ENCODE data around the gene CCL17. TPM values are rescaled to one million over a fixed set of nuclear protein-coding genes. Genes with fewer than 3 reads are reported as not detected.

The CCL17 gene
- total and polyA plus RNA-seq, 10 of the 15 experiments (the other 5 are each of a cell fraction or from before 2014, with no cell fraction given) = 1.2 to 84.9 (median 34.2) TPM

GRCh38 chr16:57374067-57374534, 30.5 kb upstream of the CCL17 start:
- Histone ChIP-seq H3K4me2 (ENCODE audit: control insufficient read depth, insufficient read depth) (no peak overlapping the region), H3K79me2 (ENCODE audit: control insufficient read depth, insufficient read depth, low read length) (no peaks in the 10 kb centered on the region), H3K4me3 (no peak overlapping the region), H3K36me3 (ENCODE audit: control insufficient read depth in 2 of 2, insufficient read depth in 2 of 2, low read length in 1 of 2) (no peaks in the 10 kb centered on the region), H4K20me1 (ENCODE audit: control insufficient read depth, insufficient read depth) (no peaks in the 10 kb centered on the region), H3K9ac (ENCODE audit: control insufficient read depth, insufficient read depth, low read length) (no peak overlapping the region), H3K27me3 (replicated peaks in 1 of 2; ENCODE audit: control insufficient read depth in 2 of 2, insufficient read depth in 2 of 2, low read length in 1 of 2) (no peaks in the 10 kb centered on the region), H2AFZ (ENCODE audit: control insufficient read depth, low read depth, low read length) (no peak overlapping the region), H3K27ac (ENCODE audit: control insufficient read depth, insufficient read depth) (no peak overlapping the region), H3K9me3 (replicated peaks; ENCODE audit: control insufficient read depth, insufficient read depth, low read length) (no peaks in the 10 kb centered on the region), H3K4me1 (ENCODE audit: control insufficient read depth, insufficient read depth, low read length) (peaks cover 27% of the 10 kb centered on the region)
- ChIA-PET CTCF (interaction anchor here (0.7 to 3.5 kb wide), 9 partner anchors 14 to 72 kb away, joined by 3 to 30 read pairs (median 3); no protein-coding TSS in a partner anchor), RAD21 (ENCODE audit: unreplicated experiment) (interaction anchor here (0.5 to 5.3 kb wide), 9 partner anchors 14 to 71 kb away, joined by 3 to 41 read pairs (median 7); no protein-coding TSS in a partner anchor), POLR2A (interaction anchor here (1.1 to 4.7 kb wide), 4 partner anchors 9 to 167 kb away, joined by 3 to 28 read pairs (median 12); no protein-coding TSS in a partner anchor), SMC1A (ENCODE audit: uncharacterized antibody, unreplicated experiment) (interaction anchor here (0.6 to 7.0 kb wide), 7 partner anchors 10 to 71 kb away, joined by 3 to 55 read pairs (median 12); partner anchors contain the start of gene CCL17)
- in situ Hi-C loops (cut with MboI) (no loop called here), intact Hi-C loops (cut with micrococcal nuclease; ENCODE audit: unreplicated experiment) (no loop called here)
- WGBS (ENCODE audit: insufficient coverage, insufficient replicate concordance, low lambda C conversion rate, missing lambda C conversion rate) = 36% methylated on average over 9 of the region's 9 CpGs
- DNase-seq (ENCODE audit: low read depth, low spot score) (no peak), FAIRE-seq (no peak), ATAC-seq (no peak)
- no TSS peak for BruUV-seq (replicated peaks)
- TF ChIP-seq ATF7 (IDR thresholded peaks at IDR 0.05; ENCODE audit: low read depth) = no peak
- peak; percentile 48; the same call in 1 of the 2 replicates for TF ChIP-seq ZNF384 (IDR thresholded peaks at IDR 0.05; ENCODE audit: borderline replicate concordance, low read depth, low read length)
- 0 out of 2 replicates have a peak, but pooled peaks have one; percentile 61 for TF ChIP-seq ZSCAN29 (IDR thresholded peaks at IDR 0.05)
- no peak for TF ChIP-seq HDAC2 (IDR thresholded peaks at IDR 0.05)
- TF ChIP-seq SIN3A (IDR thresholded peaks at IDR 0.05; ENCODE audit: low read depth, low read length) = no peak
- 0 out of 2 replicates have a peak, but pooled peaks have one; percentile 10 for TF ChIP-seq SMC3 (IDR thresholded peaks at IDR 0.05; ENCODE audit: borderline replicate concordance, low read length)
- TF ChIP-seq EGR1 (IDR thresholded peaks at IDR 0.05; ENCODE audit: borderline replicate concordance in 1 of 2, low read depth in 2 of 2, low read length in 2 of 2) = 0 out of 3 replicates have a peak, but pooled peaks of 1 of the 2 experiments have one; percentile 25
- no peak for TF ChIP-seq RFX5 (IDR thresholded peaks at IDR 0.05; ENCODE audit: low read depth, low read length)
